Upper lobe of left lung (tissue), 6 donors: ENCODE measurements around the gene NXPE3. TPM values are rescaled to one million over a fixed set of nuclear protein-coding genes. Genes with fewer than 3 reads are reported as not detected.

Experiments used
- ATAC-seq, 2 donors: fragments of 200-7000 bp; cut with Tn5 transposase; one replicate each; pipeline ENCODE4 v1.9.1; 2022; ENCODE audit warnings: mild to moderate bottlenecking in 2 of 2, moderate library complexity in 2 of 2; ENCODE audit not compliant: low FRiP score in 2 of 2
- DNase-seq, 2 donors: peaks; one replicate each; pipeline ENCODE4 v3.0.0-alpha.2; 2019 to 2020
- H3K27ac ChIP-seq, 4 donors: fragments of 200-600 bp; sonication (generic); one replicate each; pipeline ENCODE4 v1.5.1; 2016 to 2019
- H3K27me3 ChIP-seq, 4 donors: fragments of 200-600 bp; sonication (generic); one replicate each; pipeline ENCODE4 v1.5.1; 2017 to 2019
- H3K36me3 ChIP-seq, 4 donors: fragments of 200-600 bp; sonication (generic); one replicate each; pipeline ENCODE4 v1.5.1; 2016 to 2019
- H3K4me1 ChIP-seq, 4 donors: fragments of 200-600 bp; sonication (generic); one replicate each; pipeline ENCODE4 v1.5.1; 2018 to 2019
- H3K4me3 ChIP-seq, 4 donors: fragments of 200-600 bp; sonication (generic); one replicate each; pipeline ENCODE4 v1.5.1; 2017 to 2019; ENCODE audit warnings: mild to moderate bottlenecking in 2 of 4, moderate library complexity in 1 of 4
- H3K9me3 ChIP-seq, 4 donors: fragments of 200-600 bp; sonication (generic); one replicate each; pipeline ENCODE4 v1.5.1; 2018 to 2019
- CTCF ChIP-seq, 6 experiments: fragments of 450-650 bp in 4 of 6; fragments of 200-600 bp in 2 of 6; sonication (generic) in 2 of 6; IDR thresholded peaks; one replicate each; pipeline ENCODE4 v1.5.1; 2016 to 2019; ENCODE audit warnings: antibody characterized with exemption in 6 of 6
- EP300 ChIP-seq, 4 donors: sonication (generic); formaldehyde crosslinking; IDR thresholded peaks; one replicate each; pipeline ENCODE4 v1.5.1; 2017; ENCODE audit warnings: antibody characterized with exemption in 4 of 4, control low read depth in 2 of 4
- POLR2A ChIP-seq, 4 donors: fragments of 450-650 bp; IDR thresholded peaks; one replicate each; pipeline ENCODE4 v1.5.1; 2016 to 2017; ENCODE audit warnings: antibody characterized with exemption in 4 of 4, mild to moderate bottlenecking in 2 of 4
- POLR2AphosphoS5 ChIP-seq, 2 donors: sonication (generic); formaldehyde crosslinking; IDR thresholded peaks; one replicate each; pipeline ENCODE4 v1.5.1; 2017; ENCODE audit warnings: antibody characterized with exemption in 2 of 2
- WGBS, 2 donors: methylation state at CpG; one replicate each; pipeline ENCODE4 v1.1.5; 2017 to 2018; 5-methylcytosine and 5-hydroxymethylcytosine counted together
- total RNA-seq, 6 donors: library from RNA; depleted of rRNA in 4 of 6; stranded (reverse); fragments of >200 nt in 4 of 6; gene quantifications; one replicate each; pipeline versions ENCODE4 v1.1.0 to v1.2.1, GENCODE V29; 2016 to 2021
- donor health status: DM: no; HTN: no; CAD: no; lungs with moderate emphysema.
- donor health status: DM: no; HTN: yes; CAD: no; lungs with severe emphysema.

Gene NXPE3
- total RNA-seq, 6 donors from 2014 or later: 7.2 to 16.8 (median 15.5) TPM

- TF ChIP-seq POLR2A (IDR thresholded peaks at IDR 0.05): no peak
- Histone ChIP-seq H3K4me3 (no peak overlapping the region), H3K9me3 (no peaks in the 10 kb centered on the region), H3K27me3 (no peaks in the 10 kb centered on the region), H3K27ac (peak overlapping the region in 1 of 4 donors; percentile 49), H3K36me3 (peaks cover 0 to 5% (median 0%) of the 10 kb centered on the region in 4 donors), H3K4me1 (peaks cover 0 to 26% (median 10%) of the 10 kb centered on the region in 4 donors)
- DNase-seq: no peak
- no peak for ATAC-seq
Observed at GRCh38 chr3:101867511-101867910, 88.5 kb downstream of the NXPE3 start.

- Histone ChIP-seq H3K27me3 (no peaks in the 10 kb centered on the region), H3K4me3 (no peak overlapping the region), H3K36me3 (peaks cover 0 to under 1% (median 0%) of the 10 kb centered on the region in 4 donors), H3K27ac (peak overlapping the region in 2 of 4 donors; percentile 9 to 49), H3K4me1 (peaks cover 0 to 26% (median 10%) of the 10 kb centered on the region in 4 donors), H3K9me3 (no peaks in the 10 kb centered on the region)
- TF ChIP-seq POLR2AphosphoS5 (IDR thresholded peaks at IDR 0.05) (no peak), POLR2A (IDR thresholded peaks at IDR 0.05) (no peak), EP300 (IDR thresholded peaks at IDR 0.05) (no peak), CTCF (IDR thresholded peaks at IDR 0.05) (no peak)
- WGBS, 2 donors: 46 to 90% methylated on average over 2 of the region's 2 CpGs
- DNase-seq: no peak
- no peak for ATAC-seq
Observed at GRCh38 chr3:101867996-101868395, 89.0 kb downstream of the NXPE3 start.

- ATAC-seq (peak; percentile 76 to 79), DNase-seq (peak in 1 of 2 donors; percentile 63)
- TF ChIP-seq POLR2AphosphoS5 (IDR thresholded peaks at IDR 0.05): peak in 1 of 2 donors; percentile 11
- peak in 2 of 4 donors; percentile 37 to 90 for TF ChIP-seq EP300 (IDR thresholded peaks at IDR 0.05)
- no peak for TF ChIP-seq POLR2A (IDR thresholded peaks at IDR 0.05)
- no peak for TF ChIP-seq CTCF (IDR thresholded peaks at IDR 0.05)
- peak overlapping the region in 2 of 4 donors; percentile 9 to 49 for H3K27ac ChIP-seq
- no peaks in the 10 kb centered on the region for H3K27me3 ChIP-seq
- no peak overlapping the region for H3K4me3 ChIP-seq
- peaks cover 0 to 26% (median 10%) of the 10 kb centered on the region in 4 donors for H3K4me1 ChIP-seq
- no peaks in the 10 kb centered on the region for H3K9me3 ChIP-seq
- WGBS, 2 donors: 71 to 81% methylated on average over 12 of the region's 12 CpGs
- H3K36me3 ChIP-seq: no peaks in the 10 kb centered on the region
Observed at GRCh38 chr3:101868534-101869464, 89.8 kb downstream of the NXPE3 start.

- 95 to 97% methylated on average over 5 of the region's 5 CpGs for WGBS, 2 donors
- H3K4me1 ChIP-seq: peaks cover 0 to 26% (median 10%) of the 10 kb centered on the region in 4 donors
- H3K27me3 ChIP-seq: no peaks in the 10 kb centered on the region
- H3K9me3 ChIP-seq: no peaks in the 10 kb centered on the region
- ATAC-seq: no peak
- H3K27ac ChIP-seq: no peak overlapping the region
- H3K4me3 ChIP-seq: no peak overlapping the region
- no peaks in the 10 kb centered on the region for H3K36me3 ChIP-seq
- TF ChIP-seq POLR2AphosphoS5 (IDR thresholded peaks at IDR 0.05): no peak
- no peak for DNase-seq
Observed at GRCh38 chr3:101870138-101870537, 91.1 kb downstream of the NXPE3 start.

GRCh38 chr3:101873619-101874018 lies 94.6 kb downstream of the NXPE3 start:
- WGBS, 2 donors: 53 to 58% methylated on average over 2 of the region's 2 CpGs
- Histone ChIP-seq H3K36me3 (no peaks in the 10 kb centered on the region), H3K4me1 (peaks cover 0 to 7% (median 2%) of the 10 kb centered on the region in 4 donors), H3K27ac (no peak overlapping the region), H3K9me3 (no peaks in the 10 kb centered on the region), H3K4me3 (no peak overlapping the region), H3K27me3 (no peaks in the 10 kb centered on the region)
- TF ChIP-seq EP300 (IDR thresholded peaks at IDR 0.05) (peak in 1 of 4 donors; percentile 7), CTCF (IDR thresholded peaks at IDR 0.05) (no peak), POLR2A (IDR thresholded peaks at IDR 0.05) (no peak), POLR2AphosphoS5 (IDR thresholded peaks at IDR 0.05) (no peak)
- ATAC-seq (no peak), DNase-seq (no peak)
